ENCODE measurements around the gene JAZF1. TPM values are rescaled to one million over a fixed set of nuclear protein-coding genes. Genes with fewer than 3 reads are reported as not detected.

The JAZF1 gene
- total RNA-seq, 1 experiment from 2014 or later, result 6.9 TPM

- no peak for DNase-seq (ENCODE audit: low read depth)
Observed at GRCh38 chr7:28136420-28136819, 44.2 kb downstream of the JAZF1 start.

- no peak for DNase-seq (ENCODE audit: low read depth)
Observed at GRCh38 chr7:28135760-28136159, 44.8 kb downstream of the JAZF1 start.

GRCh38 chr7:28135315-28135714, 45.3 kb downstream of the JAZF1 start:
- DNase-seq (ENCODE audit: low read depth), result no peak

GRCh38 chr7:28133872-28134271, 46.7 kb downstream of the JAZF1 start:
- DNase-seq (ENCODE audit: low read depth), result no peak

GRCh38 chr7:28132959-28133870, 47.4 kb downstream of the JAZF1 start:
- DNase-seq (ENCODE audit: low read depth), result peak; percentile 37

- DNase-seq (ENCODE audit: low read depth), result no peak
Observed at GRCh38 chr7:28130277-28130676, 50.3 kb downstream of the JAZF1 start.

GRCh38 chr7:28128608-28129007, 52.0 kb downstream of the JAZF1 start:
- no peak for DNase-seq (ENCODE audit: low read depth)

- DNase-seq (ENCODE audit: low read depth), result no peak
Observed at GRCh38 chr7:28126410-28127041, 54.1 kb downstream of the JAZF1 start.

GRCh38 chr7:28125431-28126409, 54.9 kb downstream of the JAZF1 start:
- DNase-seq (ENCODE audit: low read depth), result no peak

GRCh38 chr7:28124413-28124812, 56.2 kb downstream of the JAZF1 start:
- DNase-seq (ENCODE audit: low read depth), result no peak

- no peak for DNase-seq (ENCODE audit: low read depth)
Observed at GRCh38 chr7:28123752-28124151, 56.8 kb downstream of the JAZF1 start.

- DNase-seq (ENCODE audit: low read depth), result no peak
Observed at GRCh38 chr7:28121496-28121895, 59.1 kb downstream of the JAZF1 start.

- DNase-seq (ENCODE audit: low read depth), result no peak
Observed at GRCh38 chr7:28116041-28116440, 64.6 kb downstream of the JAZF1 start.

GRCh38 chr7:28115261-28115660, 65.3 kb downstream of the JAZF1 start:
- no peak for DNase-seq (ENCODE audit: low read depth)

- DNase-seq (ENCODE audit: low read depth), result no peak
Observed at GRCh38 chr7:28114056-28114455, 66.5 kb downstream of the JAZF1 start.

- DNase-seq (ENCODE audit: low read depth), result peak; percentile 32
Observed at GRCh38 chr7:28112883-28113540, 67.6 kb downstream of the JAZF1 start.

- DNase-seq (ENCODE audit: low read depth), result no peak
Observed at GRCh38 chr7:28112467-28112866, 68.1 kb downstream of the JAZF1 start.

- DNase-seq (ENCODE audit: low read depth), result no peak
Observed at GRCh38 chr7:28112012-28112411, 68.6 kb downstream of the JAZF1 start.

GRCh38 chr7:28110427-28111012, 70.1 kb downstream of the JAZF1 start:
- DNase-seq (ENCODE audit: low read depth), result no peak

- DNase-seq (ENCODE audit: low read depth), result no peak
Observed at GRCh38 chr7:28108747-28109146, 71.8 kb downstream of the JAZF1 start.

GRCh38 chr7:28107960-28108359, 72.6 kb downstream of the JAZF1 start:
- DNase-seq (ENCODE audit: low read depth), result peak; percentile 70

Measured in Daoy (cell line).